ENCODE measurements around the gene HSFX3.
"Not testable (repeated sequence)": the region's sequence is repeated elsewhere in the genome, so short reads cannot be mapped to it uniquely, and the experiment has no call there.

- not testable (repeated sequence) for TF ChIP-seq CTCF, POLR2A (IDR thresholded peaks at IDR 0.05)
Measured at GRCh38 chrX:149551939-149552248, 2.2 kb upstream of the HSFX3 start.
